Stimulated activated CD8-positive, alpha-beta memory T cell treated with anti-CD3 and anti-CD28 coated beads, Interleukin-7, amount 100 ng/mL, for 4 hours (primary cell): Measurements from ENCODE around the gene SLC12A6.
A peak's percentile ranks its signal among the peaks of the same experiment; 100 is the strongest.
"Not testable (repeated sequence)": the region's sequence is repeated elsewhere in the genome, so short reads cannot be mapped to it uniquely, and the experiment has no call there.

ENCODE experiments used
- DNase-seq, 2 donors: peaks; one replicate each; pipeline ENCODE4 v3.0.0-alpha.2; 2020; ENCODE audit warnings: low read depth in 2 of 2

Gene SLC12A6

GRCh38 chr15:34337557-34338306 is at the start of gene SLC12A6:
SLC12A6 (minus strand) TSS chr15:34337781; CDS start chr15:34336680, 1,101 bp downstream.
- peak; percentile 71 to 89 for DNase-seq

GRCh38 chr15:34381829-34382521 is 44.4 kb upstream of the SLC12A6 start:
- not testable (repeated sequence) for DNase-seq

- DNase-seq, result not testable (repeated sequence)
Measured at GRCh38 chr15:34380491-34380890, 42.9 kb upstream of the SLC12A6 start.

GRCh38 chr15:34376856-34377255 is 39.3 kb upstream of the SLC12A6 start:
- no peak for DNase-seq

GRCh38 chr15:34375541-34375940 is 38.0 kb upstream of the SLC12A6 start:
- not testable (repeated sequence) for DNase-seq

GRCh38 chr15:34374816-34375215 is 37.2 kb upstream of the SLC12A6 start:
- DNase-seq, result no peak

- no peak for DNase-seq
Measured at GRCh38 chr15:34373951-34374350, 36.4 kb upstream of the SLC12A6 start.

GRCh38 chr15:34370643-34371042 is 33.1 kb upstream of the SLC12A6 start:
- no peak for DNase-seq

GRCh38 chr15:34370129-34370528 is 32.5 kb upstream of the SLC12A6 start:
- no peak for DNase-seq

- peak; percentile 77 to 83 for DNase-seq
Measured at GRCh38 chr15:34367101-34368081, 29.8 kb upstream of the SLC12A6 start, which contains the start of gene LPCAT4. LPCAT4 (minus strand) TSS chr15:34367196; CDS start chr15:34367100, 96 bp downstream.

- peak in 1 of 2 donors; percentile 45 for DNase-seq
Measured at GRCh38 chr15:34366271-34367065, 28.9 kb upstream of the SLC12A6 start.

- no peak for DNase-seq
Measured at GRCh38 chr15:34365836-34366235, 28.3 kb upstream of the SLC12A6 start.

GRCh38 chr15:34365091-34365825 is 27.7 kb upstream of the SLC12A6 start:
- DNase-seq, result peak in 1 of 2 donors; percentile 4

- no peak for DNase-seq
Measured at GRCh38 chr15:34364041-34364440, 26.5 kb upstream of the SLC12A6 start.

- no peak for DNase-seq
Measured at GRCh38 chr15:34362047-34362773, 24.6 kb upstream of the SLC12A6 start.

- no peak for DNase-seq
Measured at GRCh38 chr15:34361278-34361677, 23.7 kb upstream of the SLC12A6 start.

- no peak for DNase-seq
Measured at GRCh38 chr15:34360298-34360697, 22.7 kb upstream of the SLC12A6 start.

- DNase-seq, result no peak
Measured at GRCh38 chr15:34359416-34359815, 21.8 kb upstream of the SLC12A6 start.

- no peak for DNase-seq
Measured at GRCh38 chr15:34358948-34359347, 21.4 kb upstream of the SLC12A6 start.

- no peak for DNase-seq
Measured at GRCh38 chr15:34358367-34358766, 20.8 kb upstream of the SLC12A6 start.
